RPMI8226 (cell line): ENCODE measurements around the gene ZNF311.
A peak's percentile ranks its signal among the peaks of the same experiment; 100 is the strongest.
"Not testable (repeated sequence)": the region's sequence is repeated elsewhere in the genome, so short reads cannot be mapped to it uniquely, and the experiment has no call there.

Experiments
- DNase-seq: peaks from one replicate; pipeline ENCODE4 v3.0.0-alpha.2; 2015

Gene ZNF311

DNA sequence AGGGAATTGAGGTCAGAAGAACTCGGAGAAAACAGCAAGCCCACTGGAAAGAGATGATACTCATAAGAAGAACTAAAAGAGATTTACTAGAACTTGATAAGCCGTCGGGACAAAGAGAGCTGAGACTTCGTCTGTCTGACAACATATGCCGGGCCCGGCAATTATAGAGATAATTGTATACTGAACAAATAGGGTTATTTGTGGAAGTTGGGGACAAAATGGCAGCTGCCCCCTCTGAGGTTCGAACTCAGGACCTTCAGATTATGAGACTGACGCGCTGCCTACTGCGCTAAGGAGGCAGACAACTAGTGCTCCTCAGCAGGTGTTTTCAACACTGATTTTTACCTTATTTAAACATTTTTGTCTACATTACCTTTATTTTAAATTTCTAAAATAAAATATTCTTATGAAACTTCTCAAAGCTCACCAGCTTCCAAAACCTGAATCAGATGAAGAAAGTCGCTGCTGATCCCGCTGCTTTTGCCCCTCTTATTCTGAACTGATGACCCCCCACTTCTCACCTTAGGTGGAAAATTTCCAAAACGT, 52.0 kb downstream of the ZNF311 start:
- peak; percentile 86 for DNase-seq

DNA sequence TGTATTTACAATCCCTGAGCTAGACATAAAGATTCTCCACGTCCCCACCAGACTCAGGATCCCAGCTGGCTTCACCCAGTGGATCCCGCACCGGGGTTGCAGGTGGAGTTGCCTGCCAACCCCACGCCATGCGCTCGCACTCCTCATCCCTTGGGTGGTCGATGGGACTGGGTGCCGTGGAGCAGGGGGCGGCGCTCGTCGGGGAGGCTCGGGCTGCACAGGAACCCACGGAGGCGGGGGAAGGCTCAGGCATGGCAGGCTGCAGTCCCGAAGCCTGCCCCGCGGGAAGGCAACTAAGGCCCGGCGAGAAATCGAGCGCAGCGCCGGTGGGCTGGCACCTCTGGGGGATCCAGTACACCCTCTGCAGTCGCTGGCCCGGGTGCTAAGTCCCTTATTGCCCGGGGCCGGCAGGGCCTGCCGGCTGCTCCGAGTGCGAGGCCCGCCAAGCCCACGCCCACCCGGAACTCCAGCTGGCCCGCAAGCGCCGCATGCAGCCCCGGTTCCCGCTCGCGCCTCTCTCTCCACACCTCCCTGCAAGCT, 55.4 kb downstream of the ZNF311 start:
- DNase-seq = not testable (repeated sequence)

- no peak for DNase-seq
Measured at GRCh38 chr6:28948782-28949486, 56.2 kb downstream of the ZNF311 start.

DNA sequence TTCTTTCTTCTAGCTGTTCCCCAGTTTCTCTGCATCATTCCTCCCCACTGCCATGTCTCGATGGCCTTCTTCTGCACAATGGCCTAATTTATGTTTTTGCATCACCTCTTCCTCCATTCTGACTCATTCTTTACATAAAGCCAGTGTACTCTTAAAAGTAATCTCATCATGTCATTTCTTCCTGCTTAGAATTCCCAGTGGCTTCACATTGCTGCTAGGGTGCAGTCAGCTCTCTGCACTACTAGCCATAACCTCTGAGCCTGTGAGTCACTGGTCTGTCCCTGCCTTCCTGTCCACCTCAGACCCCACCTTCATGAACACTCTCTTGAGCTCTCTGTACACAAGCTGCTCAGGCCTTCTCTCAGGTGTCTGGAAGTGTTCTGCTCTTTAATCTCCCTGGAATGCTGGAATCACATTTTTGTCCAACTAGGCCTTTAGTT, 57.3 kb downstream of the ZNF311 start:
- DNase-seq = no peak

DNA sequence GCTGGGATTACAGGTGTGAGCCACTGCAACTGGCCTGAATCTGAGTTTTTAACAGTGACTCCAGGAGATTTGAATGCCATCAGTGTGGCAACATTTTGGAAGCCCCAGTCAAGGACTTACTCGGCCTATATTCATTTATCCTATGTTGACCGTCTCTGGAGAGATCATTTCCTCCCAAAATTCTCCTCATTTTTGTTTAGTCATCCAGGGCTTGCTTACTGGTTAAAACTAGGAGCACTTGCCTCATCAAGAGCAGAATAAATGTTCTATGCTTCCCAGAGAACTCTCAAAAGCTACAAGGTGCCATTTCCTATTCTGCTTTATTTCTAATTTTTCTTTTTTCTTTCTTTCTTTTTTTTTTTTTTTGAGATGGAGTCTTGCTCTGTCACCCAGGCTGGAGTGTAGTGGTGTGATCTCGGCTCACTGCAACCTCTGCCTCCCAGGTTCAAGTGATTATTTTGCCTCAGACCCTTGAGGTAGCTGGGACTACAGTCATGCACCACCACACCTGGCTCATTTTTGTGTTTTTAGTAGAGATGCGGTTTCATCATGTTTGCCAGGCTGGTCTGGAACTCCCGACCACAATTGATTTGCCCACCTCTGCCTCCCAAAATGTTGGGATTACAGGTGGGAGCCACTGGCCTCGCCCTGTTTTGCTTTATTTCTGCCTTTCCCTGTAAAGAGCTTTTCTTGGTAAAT, 57.9 kb downstream of the ZNF311 start:
- no peak for DNase-seq

GRCh38 chr6:28945349-28945748, 59.8 kb downstream of the ZNF311 start:
- no peak for DNase-seq
